Peyer's patch (tissue), 4 donors: Measurements from ENCODE around the gene TSPAN4. TPM values are rescaled to one million over a fixed set of nuclear protein-coding genes. Genes with fewer than 3 reads are reported as not detected.

Experiments used
- DNase-seq, 3 donors: peaks; one replicate each; pipeline ENCODE4 v3.0.0-alpha.2; 2017 to 2019
- H3K27ac ChIP-seq, 4 donors: fragments of 200-600 bp; sonication (generic); one replicate each; pipeline ENCODE4 v1.5.1; 2016 to 2019
- H3K27me3 ChIP-seq, 2 donors: fragments of 200-600 bp; sonication (generic); one replicate each; pipeline ENCODE4 v1.5.1; 2019
- H3K36me3 ChIP-seq, 3 donors: fragments of 200-600 bp; sonication (generic); one replicate each; pipeline ENCODE4 v1.5.1; 2016 to 2019
- H3K4me1 ChIP-seq, 4 donors: fragments of 200-600 bp; sonication (generic); one replicate each; pipeline ENCODE4 v1.5.1; 2016 to 2019
- H3K4me3 ChIP-seq, 4 donors: fragments of 200-600 bp; sonication (generic); 1 replicate in 3 of 4; 2 replicates in 1 of 4; pipeline ENCODE4 v1.5.1; 2016 to 2019; ENCODE audit warnings: mild to moderate bottlenecking in 1 of 4
- H3K9me3 ChIP-seq, 4 donors: fragments of 200-600 bp; sonication (generic); one replicate each; pipeline ENCODE4 v1.5.1; 2016 to 2019; ENCODE audit warnings: mild to moderate bottlenecking in 1 of 4
- POLR2A ChIP-seq, 2 donors: fragments of 450-650 bp; IDR thresholded peaks; one replicate each; pipeline ENCODE4 v1.5.1; 2017; ENCODE audit warnings: antibody characterized with exemption in 2 of 2, mild to moderate bottlenecking in 2 of 2, moderate library complexity in 2 of 2
- total RNA-seq, 4 donors: library from RNA; depleted of rRNA; stranded (reverse); fragments of >200 nt; gene quantifications; one replicate each; pipeline ENCODE4 v1.1.0, GENCODE V29; 2016
- TF ChIP-seq, protein P1 (sequence below), 6 experiments: fragments of 450-650 bp in 4 of 6; fragments of 200-600 bp in 2 of 6; sonication (generic) in 1 of 6; IDR thresholded peaks; one replicate each; pipeline ENCODE4 v1.5.1; 2017 to 2019; ENCODE audit warnings: antibody characterized with exemption in 6 of 6, mild to moderate bottlenecking in 3 of 6, moderate library complexity in 1 of 6

Gene TSPAN4
- total RNA-seq, 4 donors from 2014 or later, result 20.0 to 52.1 (median 38.4) TPM

DNA sequence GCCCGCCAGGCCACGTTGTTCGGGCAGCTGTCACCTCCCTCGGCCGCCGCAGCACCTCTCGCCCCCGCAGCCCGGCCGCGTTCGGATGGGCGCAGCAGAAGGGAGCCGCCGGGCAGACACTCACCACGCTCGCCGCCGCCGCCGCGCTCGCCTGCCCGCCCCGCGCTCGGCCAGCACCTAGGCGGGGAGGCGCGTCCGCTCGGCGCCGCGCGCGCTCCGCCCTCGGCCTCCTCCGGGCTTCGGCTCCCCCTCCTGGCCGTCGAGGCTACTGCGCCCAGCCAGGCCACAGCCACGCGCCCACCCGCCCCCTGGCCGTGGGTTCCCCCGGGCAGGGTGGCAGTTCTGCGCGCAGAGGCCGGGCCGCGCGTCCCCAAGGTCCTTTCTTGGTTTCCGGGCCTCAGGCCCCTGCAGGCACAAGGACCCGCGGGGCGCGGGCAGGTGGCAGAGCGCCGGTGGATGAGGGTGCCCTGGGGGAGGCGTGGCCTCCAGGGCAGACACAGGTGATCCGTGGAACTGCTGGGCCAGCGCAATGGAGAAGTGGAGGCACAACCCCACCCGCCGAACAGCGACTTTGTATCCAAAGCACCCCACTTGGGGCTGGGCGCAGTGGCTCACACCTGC, 44.4 kb upstream of the TSPAN4 start, which contains the start of gene SLC25A22:
Gene SLC25A22, minus strand, starts transcription at position 189 of the 621 bp plus-strand sequence. CDS start 3,275 bp downstream, outside the sequence.
- DNase-seq, result peak; percentile 79 to 91 (median 91)
- Histone ChIP-seq H3K27me3 (no peaks in the 10 kb centered on the region), H3K9me3 (no peaks in the 10 kb centered on the region), H3K4me3 (peak within 1 kb of the TSS; percentile 71 to 88 (median 78)), H3K36me3 (peaks cover 0 to 45% (median 0%) of the 10 kb centered on the region in 3 donors), H3K4me1 (peaks cover 5 to 38% (median 27%) of the 10 kb centered on the region in 4 donors), H3K27ac (peak within 1 kb of the TSS; percentile 87 to 98 (median 92))
- TF ChIP-seq, protein P1, sequence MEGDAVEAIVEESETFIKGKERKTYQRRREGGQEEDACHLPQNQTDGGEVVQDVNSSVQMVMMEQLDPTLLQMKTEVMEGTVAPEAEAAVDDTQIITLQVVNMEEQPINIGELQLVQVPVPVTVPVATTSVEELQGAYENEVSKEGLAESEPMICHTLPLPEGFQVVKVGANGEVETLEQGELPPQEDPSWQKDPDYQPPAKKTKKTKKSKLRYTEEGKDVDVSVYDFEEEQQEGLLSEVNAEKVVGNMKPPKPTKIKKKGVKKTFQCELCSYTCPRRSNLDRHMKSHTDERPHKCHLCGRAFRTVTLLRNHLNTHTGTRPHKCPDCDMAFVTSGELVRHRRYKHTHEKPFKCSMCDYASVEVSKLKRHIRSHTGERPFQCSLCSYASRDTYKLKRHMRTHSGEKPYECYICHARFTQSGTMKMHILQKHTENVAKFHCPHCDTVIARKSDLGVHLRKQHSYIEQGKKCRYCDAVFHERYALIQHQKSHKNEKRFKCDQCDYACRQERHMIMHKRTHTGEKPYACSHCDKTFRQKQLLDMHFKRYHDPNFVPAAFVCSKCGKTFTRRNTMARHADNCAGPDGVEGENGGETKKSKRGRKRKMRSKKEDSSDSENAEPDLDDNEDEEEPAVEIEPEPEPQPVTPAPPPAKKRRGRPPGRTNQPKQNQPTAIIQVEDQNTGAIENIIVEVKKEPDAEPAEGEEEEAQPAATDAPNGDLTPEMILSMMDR (IDR thresholded peaks at IDR 0.05), result peak; percentile 83 to 98 (median 94)
- TF ChIP-seq POLR2A (IDR thresholded peaks at IDR 0.05), result peak in 1 of 2 donors; percentile 9

- Histone ChIP-seq H3K4me3 (no peak overlapping the region), H3K36me3 (peaks cover 0 to 43% (median 0%) of the 10 kb centered on the region in 3 donors), H3K9me3 (no peaks in the 10 kb centered on the region), H3K27me3 (no peaks in the 10 kb centered on the region), H3K27ac (no peak overlapping the region), H3K4me1 (peaks cover 13 to 47% (median 35%) of the 10 kb centered on the region in 4 donors)
- no peak for DNase-seq
- no peak for TF ChIP-seq POLR2A (IDR thresholded peaks at IDR 0.05)
- TF ChIP-seq, protein P1 (IDR thresholded peaks at IDR 0.05), result no peak
These were observed 42.9 kb upstream of the TSPAN4 start for GRCh38 chr11:799641-800316.

- Histone ChIP-seq H3K9me3 (no peaks in the 10 kb centered on the region), H3K4me1 (peaks cover 13 to 43% (median 29%) of the 10 kb centered on the region in 4 donors), H3K27ac (no peak overlapping the region), H3K4me3 (no peak overlapping the region), H3K27me3 (no peaks in the 10 kb centered on the region), H3K36me3 (peaks cover 0 to 43% (median 0%) of the 10 kb centered on the region in 3 donors)
- no peak for DNase-seq
- TF ChIP-seq POLR2A (IDR thresholded peaks at IDR 0.05), result no peak
- TF ChIP-seq, protein P1 (IDR thresholded peaks at IDR 0.05), result no peak
These were observed 42.2 kb upstream of the TSPAN4 start for GRCh38 chr11:800473-800872.

- H3K36me3 ChIP-seq, result peaks cover 0 to 43% (median 0%) of the 10 kb centered on the region in 3 donors
- TF ChIP-seq, protein P1 (IDR thresholded peaks at IDR 0.05), result no peak
- TF ChIP-seq POLR2A (IDR thresholded peaks at IDR 0.05), result no peak
- no peak for DNase-seq
- no peak overlapping the region for H3K27ac ChIP-seq
- H3K4me1 ChIP-seq, result peaks cover 13 to 43% (median 24%) of the 10 kb centered on the region in 4 donors
- no peak overlapping the region for H3K4me3 ChIP-seq
- no peaks in the 10 kb centered on the region for H3K9me3 ChIP-seq
- H3K27me3 ChIP-seq, result no peaks in the 10 kb centered on the region
These were observed 41.4 kb upstream of the TSPAN4 start for GRCh38 chr11:801097-801780.

DNA sequence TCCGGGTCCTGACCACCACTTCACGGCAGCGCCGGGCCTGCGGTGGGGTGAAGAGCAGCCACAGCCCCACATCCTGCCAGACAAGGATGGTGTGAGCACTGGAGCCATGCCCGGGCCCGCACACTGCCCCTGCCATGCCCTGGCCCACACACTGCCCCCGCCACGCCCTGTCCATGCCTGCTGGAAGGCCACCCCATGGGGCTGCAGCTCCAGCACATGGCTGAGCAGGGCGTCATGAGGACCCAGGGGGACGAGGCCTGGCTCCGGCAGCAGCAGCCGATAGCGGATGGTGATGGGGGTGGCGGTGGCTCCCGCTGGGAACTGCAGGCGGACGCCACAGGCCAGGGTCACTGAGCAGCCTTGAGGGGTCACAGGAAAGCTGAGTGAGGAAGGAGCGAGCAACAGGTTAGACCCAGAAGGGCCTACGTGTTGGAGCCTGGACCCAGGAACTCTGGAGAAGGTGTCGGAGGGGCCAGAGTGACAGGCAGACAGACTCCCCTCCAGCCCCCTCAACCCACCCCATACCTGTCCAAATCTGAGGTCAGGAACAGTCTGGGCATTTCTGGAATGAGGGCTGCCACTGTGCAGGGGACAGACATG, 40.5 kb upstream of the TSPAN4 start:
- Histone ChIP-seq H3K36me3 (peaks cover 0 to 43% (median 0%) of the 10 kb centered on the region in 3 donors), H3K4me1 (peaks cover 8 to 34% (median 15%) of the 10 kb centered on the region in 4 donors), H3K27ac (no peak overlapping the region), H3K4me3 (no peak overlapping the region), H3K27me3 (no peaks in the 10 kb centered on the region), H3K9me3 (no peaks in the 10 kb centered on the region)
- TF ChIP-seq, protein P1 (IDR thresholded peaks at IDR 0.05), result no peak
- TF ChIP-seq POLR2A (IDR thresholded peaks at IDR 0.05), result no peak
- no peak for DNase-seq
